GM21381 (cell line): ENCODE measurements around the gene SDK1.

ENCODE experiments used
- ATAC-seq: cut with Tn5 transposase; IDR thresholded peaks from one replicate; pipeline ENCODE4 v1.9.1; 2021; ENCODE audit warnings: mild to moderate bottlenecking, moderate library complexity; ENCODE audit not compliant: unreplicated experiment

Gene SDK1

GRCh38 chr7:4269086-4269485 is 968.0 kb downstream of the SDK1 start:
- no peak for ATAC-seq

GRCh38 chr7:4269746-4270145 is 968.7 kb downstream of the SDK1 start:
- no peak for ATAC-seq

GRCh38 chr7:4270268-4270667 is 969.2 kb downstream of the SDK1 start:
- ATAC-seq, result no peak

GRCh38 chr7:4270941-4271715 is 970.1 kb downstream of the SDK1 start:
- ATAC-seq, result no peak

GRCh38 chr7:4271716-4272015 is 970.6 kb downstream of the SDK1 start:
- ATAC-seq, result no peak

- ATAC-seq, result no peak
Observed at GRCh38 chr7:4272141-4272540, 971.1 kb downstream of the SDK1 start.

- no peak for ATAC-seq
Observed at GRCh38 chr7:4273566-4274230, 972.6 kb downstream of the SDK1 start.

- no peak for ATAC-seq
Observed at GRCh38 chr7:4274286-4274685, 973.2 kb downstream of the SDK1 start.

- no peak for ATAC-seq
Observed at GRCh38 chr7:4277936-4278335, 976.9 kb downstream of the SDK1 start.

GRCh38 chr7:4279216-4279615 is 978.2 kb downstream of the SDK1 start:
- no peak for ATAC-seq

GRCh38 chr7:4281231-4281993 is 980.4 kb downstream of the SDK1 start:
- no peak for ATAC-seq

GRCh38 chr7:4282434-4283223 is 981.6 kb downstream of the SDK1 start:
- ATAC-seq, result no peak

GRCh38 chr7:4286351-4286750 is 985.3 kb downstream of the SDK1 start:
- ATAC-seq, result no peak

- ATAC-seq, result no peak
Observed at GRCh38 chr7:4288791-4289394, 987.8 kb downstream of the SDK1 start.

- no peak for ATAC-seq
Observed at GRCh38 chr7:4297165-4297917, 996.3 kb downstream of the SDK1 start.

- no peak for ATAC-seq
Observed at GRCh38 chr7:4297918-4298219, 996.8 kb downstream of the SDK1 start.

- no peak for ATAC-seq
Observed at GRCh38 chr7:4299431-4299830, 998.4 kb downstream of the SDK1 start.

GRCh38 chr7:4302203-4302905 is 1001.3 kb downstream of the SDK1 start:
- no peak for ATAC-seq

GRCh38 chr7:4307316-4308204 is 1006.5 kb downstream of the SDK1 start:
- ATAC-seq, result no peak
